ENCODE results near the gene ZBTB3. TPM values are rescaled to one million over a fixed set of nuclear protein-coding genes. Genes with fewer than 3 reads are reported as not detected.

ZBTB3 gene
- total RNA-seq = 25.9 and 32.9 TPM in 2 replicates

DNA sequence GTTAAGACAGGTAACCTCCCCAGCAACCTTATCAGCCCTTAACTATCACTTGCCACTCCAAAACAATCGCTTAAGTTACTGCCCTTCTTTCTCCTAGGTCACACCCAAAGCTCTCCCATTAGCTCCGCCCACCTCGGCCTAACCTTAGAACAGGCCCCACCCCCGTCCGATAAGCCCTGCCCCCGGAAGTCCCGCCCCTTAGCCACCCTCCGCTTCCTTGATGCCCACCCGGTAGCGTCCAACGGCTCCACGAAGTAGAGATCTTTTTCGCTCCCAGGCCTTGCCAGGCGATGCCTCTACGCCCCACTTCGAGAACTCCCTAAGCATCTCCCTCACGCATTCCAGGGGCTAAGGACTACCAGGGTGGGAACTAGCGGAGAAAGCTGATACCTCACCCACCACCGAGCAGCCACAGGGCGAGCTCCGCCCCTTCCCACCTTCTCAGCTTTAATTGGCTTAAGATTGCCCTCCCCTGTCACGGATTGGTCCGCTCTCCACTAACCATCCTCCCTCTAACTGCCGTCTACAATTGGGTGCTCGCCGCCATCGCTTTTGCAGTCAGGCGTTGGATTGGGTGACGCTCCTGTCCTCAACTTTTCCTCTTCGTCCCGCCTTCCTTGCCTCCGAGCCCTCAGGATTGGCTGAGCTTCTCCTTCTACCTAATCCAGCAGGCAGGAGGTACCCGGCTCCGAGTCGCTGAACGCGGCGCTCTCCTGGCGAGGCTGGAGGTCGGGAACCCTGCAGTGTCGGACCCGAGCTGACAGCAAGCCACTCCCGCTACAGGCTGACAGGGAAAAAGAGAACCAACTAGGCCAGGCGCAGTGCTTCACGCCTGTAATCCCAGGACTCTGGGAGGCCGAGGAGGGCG is at the start of gene ZBTB3:
Gene ZBTB3, minus strand, starts transcription at position 425 of the 868 bp plus-strand sequence. CDS start 496 bp downstream, outside the sequence.

DNA sequence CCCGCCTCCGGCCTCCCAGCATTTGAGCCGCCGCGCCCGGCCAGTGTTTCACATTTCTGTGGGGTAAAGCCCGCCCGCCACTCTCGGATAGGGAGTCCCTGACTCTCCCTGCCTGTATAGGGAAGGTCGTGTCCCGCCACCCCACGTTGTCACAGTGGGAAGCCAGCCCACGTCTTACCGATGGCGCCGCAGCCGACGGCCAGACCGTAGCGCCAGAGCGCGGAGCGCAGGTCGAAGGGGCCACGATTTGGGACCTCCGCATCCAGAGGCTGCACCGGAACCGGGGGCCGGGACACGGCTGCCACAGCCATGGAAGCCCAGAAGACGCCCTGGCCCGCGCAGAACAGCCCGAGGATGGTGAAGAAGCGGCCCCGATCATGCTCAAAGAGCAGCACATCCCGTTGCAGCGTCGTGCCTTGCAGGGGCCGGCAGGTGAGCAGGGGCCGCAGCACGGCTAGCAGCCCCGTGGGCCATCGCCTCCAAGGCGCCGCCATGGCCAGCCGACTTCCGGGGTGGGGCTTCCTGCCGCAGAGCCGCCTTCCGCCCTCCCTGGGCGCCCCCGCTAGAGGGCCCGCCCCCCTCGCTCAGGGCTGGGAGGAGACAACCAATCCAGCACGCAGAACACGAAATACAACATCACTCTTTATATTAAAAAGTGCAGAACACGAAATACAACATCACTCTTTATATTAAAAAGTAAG is 37.7 kb upstream of the ZBTB3 start, which contains the start of gene TMEM223:
Gene TMEM223, minus strand, starts transcription at position 506 of the 701 bp plus-strand sequence. Its CDS starts 12 bp downstream, at position 494.

DNA sequence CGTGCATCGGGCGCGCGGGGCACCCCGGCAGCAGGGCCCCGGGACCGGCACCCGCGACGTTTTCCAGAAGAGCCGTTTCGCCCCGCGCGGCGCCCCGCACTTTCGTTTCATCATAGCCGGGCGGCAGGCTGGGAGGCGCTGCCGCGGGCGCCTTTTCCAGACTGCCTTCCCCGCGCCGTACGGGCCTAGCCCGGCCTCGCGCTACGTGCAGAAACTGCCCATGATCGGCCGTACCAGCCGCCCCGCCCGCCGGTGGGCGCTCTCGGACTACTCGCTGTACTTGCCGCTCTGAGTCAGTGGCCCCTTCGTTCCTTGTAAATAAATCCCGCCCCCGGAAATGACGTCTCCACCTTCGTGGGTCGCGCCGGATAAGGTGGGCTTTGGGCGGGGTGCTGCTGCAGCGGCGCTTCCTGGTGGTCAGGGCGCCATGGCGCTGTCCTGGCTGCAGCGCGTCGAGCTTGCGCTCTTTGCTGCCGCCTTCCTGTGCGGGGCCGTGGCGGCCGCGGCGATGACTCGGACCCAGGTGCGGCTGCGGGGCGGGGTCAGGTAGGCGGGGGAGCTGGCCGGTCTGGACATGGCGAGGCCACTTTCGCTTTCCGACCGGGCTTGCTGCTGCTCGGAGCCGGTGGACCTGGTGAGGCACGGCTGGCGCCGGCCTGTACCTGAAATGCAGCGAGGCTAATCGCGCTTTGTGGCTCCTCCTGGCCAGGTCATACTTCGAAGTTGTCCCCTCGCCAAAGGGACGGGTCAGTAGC is 33.2 kb upstream of the ZBTB3 start, which contains the start of gene TMEM179B:
Gene TMEM179B, plus strand, starts transcription at position 398 of the 755 bp plus-strand sequence. Its CDS starts 30 bp downstream, at position 428.

DNA sequence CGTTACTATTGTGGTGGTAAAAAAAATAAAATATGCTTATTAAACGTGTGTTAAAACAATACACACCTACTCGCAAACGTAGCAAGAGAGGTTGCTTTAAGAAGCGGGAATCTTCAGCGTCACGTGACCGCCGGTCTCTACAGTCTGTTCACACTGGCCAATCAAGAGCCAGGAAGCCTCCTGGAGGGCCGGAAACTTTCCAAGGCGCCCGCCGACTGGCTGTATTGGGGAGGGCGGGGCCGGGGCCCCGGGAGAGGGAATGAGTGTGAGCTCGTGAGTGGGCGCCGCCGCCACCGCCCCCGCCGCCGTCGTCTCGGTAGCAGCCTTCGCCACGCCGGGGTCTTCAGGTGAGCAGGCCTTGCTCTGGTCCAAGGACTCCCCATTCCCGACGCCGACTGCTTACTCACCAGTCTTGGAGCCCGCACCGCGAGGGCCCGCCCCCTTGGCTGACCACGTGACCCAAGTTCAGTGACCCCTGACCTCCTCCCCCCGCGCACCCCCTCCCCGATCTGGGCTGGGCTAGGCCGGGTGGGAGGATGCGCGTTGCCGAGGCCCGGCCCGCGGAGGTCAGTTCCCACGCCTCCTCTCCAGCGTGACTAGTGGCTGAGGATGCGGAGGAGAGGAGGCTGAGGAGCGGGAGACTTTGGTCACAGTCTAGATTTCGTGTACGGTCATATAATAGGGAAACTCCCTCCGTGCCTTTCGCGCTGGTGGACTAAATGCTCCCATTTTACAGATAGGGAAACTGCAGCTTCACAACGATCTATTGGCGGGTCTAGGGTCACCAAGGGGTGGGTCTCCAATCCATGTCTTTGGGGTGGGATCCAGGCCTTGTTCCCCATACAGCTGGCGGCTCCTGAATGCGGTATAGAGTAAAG is 17.4 kb upstream of the ZBTB3 start, which contains the start of gene TAF6L:
Gene TAF6L, plus strand, starts transcription at position 253 of the 878 bp plus-strand sequence. CDS start 4,388 bp downstream, outside the sequence.

DNA sequence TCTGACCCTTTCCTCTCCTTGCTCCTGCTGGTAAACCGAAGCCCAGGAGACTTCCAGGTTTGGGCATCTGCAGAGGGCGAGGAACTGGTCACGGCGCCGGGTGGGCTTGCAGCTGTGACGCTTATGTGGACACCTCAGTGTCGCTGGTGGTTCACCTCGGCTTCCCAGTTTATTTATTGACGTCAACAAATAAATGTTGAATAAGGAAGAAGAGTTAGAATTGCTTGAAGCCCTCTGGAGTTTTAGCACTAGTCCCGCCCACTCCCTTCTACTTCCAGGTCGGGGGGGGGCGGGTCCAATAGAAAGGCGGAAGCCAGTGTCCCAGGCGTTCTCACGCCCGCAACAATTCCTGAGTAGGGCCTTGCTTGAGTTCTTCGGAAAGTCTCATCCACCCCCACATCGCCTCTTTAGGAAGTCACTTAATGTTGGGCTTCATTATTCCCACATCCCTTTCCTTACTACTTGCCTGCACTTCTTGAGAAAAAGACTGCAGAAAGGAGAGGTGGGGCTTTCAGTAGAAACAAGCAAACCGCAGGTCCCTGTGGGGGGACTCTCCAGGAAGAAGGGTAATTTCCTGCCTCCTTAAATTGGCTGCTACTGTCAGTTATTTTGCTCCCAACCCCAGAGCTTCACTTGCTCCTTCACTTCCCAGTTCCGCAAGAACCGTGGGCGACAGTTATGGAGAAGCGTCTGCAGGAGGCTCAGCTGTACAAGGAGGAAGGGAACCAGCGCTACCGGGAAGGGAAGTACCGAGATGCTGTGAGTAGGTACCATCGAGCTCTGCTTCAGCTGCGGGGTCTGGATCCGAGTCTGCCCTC is 25.6 kb downstream of the ZBTB3 start, which contains the start of gene TTC9C:
Gene TTC9C, plus strand, starts transcription at position 316 of the 818 bp plus-strand sequence. Its CDS starts 363 bp downstream, at position 679.

DNA sequence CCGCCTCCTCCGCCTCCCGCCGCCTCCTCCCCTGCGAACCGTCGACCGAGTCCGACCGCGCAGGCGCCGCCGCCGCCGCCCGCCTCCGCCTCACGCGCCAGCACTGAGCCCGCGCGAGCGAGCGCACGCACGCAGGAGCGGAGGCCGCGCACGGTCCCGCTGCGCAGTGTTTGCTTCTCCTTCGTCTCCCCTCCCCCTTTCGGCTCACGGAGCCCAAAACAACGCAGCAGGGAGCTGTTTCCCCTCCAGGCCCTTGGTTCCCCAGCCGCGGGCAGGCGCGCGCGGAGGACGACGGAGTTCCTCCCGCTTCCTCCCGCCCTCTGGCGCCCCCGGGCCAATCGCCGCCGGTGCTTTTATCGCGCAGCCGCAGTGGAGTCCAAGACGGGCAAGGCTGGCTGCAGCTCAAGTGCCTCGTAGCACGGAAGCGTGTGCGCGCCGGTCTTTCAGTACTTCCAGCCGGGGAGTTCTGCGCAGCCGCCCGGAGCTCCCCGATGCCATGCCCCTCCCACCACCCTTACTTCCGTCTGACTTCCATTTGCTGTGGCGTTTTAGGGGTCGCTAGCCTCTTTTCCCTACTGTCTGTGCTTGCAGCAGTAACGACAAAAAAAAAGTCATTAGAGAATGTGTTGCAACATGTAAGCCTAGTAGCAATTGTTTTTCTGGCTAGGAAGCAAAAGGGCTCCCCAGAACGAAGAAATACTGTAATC is 26.6 kb downstream of the ZBTB3 start, which contains the start of gene HNRNPUL2:
Gene HNRNPUL2, minus strand, starts transcription at position 293 of the 707 bp plus-strand sequence. CDS start 301 bp downstream, outside the sequence.

DNA sequence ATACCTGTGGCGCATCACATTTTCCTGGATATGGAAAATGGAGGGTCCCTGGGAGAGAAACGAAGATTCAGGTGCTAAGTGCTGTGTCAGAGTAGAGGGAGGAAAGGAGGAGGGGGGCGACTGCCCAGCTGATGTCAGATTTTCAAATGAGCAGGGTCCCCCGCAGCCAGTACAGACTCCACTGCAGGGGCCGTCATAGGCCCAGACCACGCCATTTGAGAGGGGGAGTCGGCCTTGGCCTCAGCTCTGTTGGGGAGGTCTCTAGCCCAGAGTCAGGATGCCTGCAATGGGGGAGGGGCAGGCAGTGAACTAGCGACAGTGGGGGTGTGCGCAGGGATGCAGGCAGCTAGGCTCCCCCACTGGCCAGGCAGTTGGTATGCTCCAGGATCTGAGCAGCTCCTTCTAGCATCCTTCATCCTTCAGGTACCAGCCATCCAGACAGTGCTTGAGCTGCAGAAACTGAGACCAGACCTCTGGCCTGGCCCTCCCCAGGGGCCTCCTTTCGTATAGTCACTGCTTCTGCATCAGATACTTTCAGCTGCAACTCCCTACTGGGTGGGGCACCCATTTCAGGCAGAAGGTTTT is 46.6 kb downstream of the ZBTB3 start, which contains the start of the genes BSCL2 and GNG3:
Gene BSCL2, minus strand, starts transcription at position 148 of the 585 bp plus-strand sequence. CDS start 229 bp downstream, outside the sequence.
Gene GNG3, plus strand, starts transcription at position 400 of the 585 bp plus-strand sequence. CDS start 620 bp downstream, outside the sequence.

Small RNA genes lying within 50 kb of the gene (small RNA-seq; reads per million reads assigned to genes)
- gene MIR6514 = 0.60 reads per million, percentile 36 among the genes with 10 or more reads in this experiment

Other genes starting within 250 kb of the ZBTB3 start
- gene AHNAK, start 207.4 kb downstream of the ZBTB3 start, total RNA-seq = 1,365 and 1,551 TPM in 2 replicates
- gene EEF1G, start 180.3 kb downstream of the ZBTB3 start, total RNA-seq = 1,098 and 1,125 TPM in 2 replicates
- 5.9 and 6.2 TPM in 2 replicates for gene TUT1, start 162.6 kb downstream of the ZBTB3 start, total RNA-seq
- 114 and 152 TPM in 2 replicates for gene MTA2, start 152.3 kb downstream of the ZBTB3 start, total RNA-seq
- gene EML3, start 141.4 kb downstream of the ZBTB3 start, total RNA-seq = 42.0 and 48.3 TPM in 2 replicates
- gene ROM1, start 140.9 kb downstream of the ZBTB3 start, total RNA-seq = 0.54 and 4.7 TPM in 2 replicates
- gene B3GAT3, start 132.2 kb downstream of the ZBTB3 start, total RNA-seq = 25.2 and 27.9 TPM in 2 replicates
- gene GANAB, start 107.5 kb downstream of the ZBTB3 start, total RNA-seq = 164 and 256 TPM in 2 replicates
- gene INTS5, start 100.9 kb downstream of the ZBTB3 start, total RNA-seq = 27.5 and 32.8 TPM in 2 replicates
- 22.4 and 30.1 TPM in 2 replicates for gene C11orf98, start 89.0 kb downstream of the ZBTB3 start, total RNA-seq
- 6.2 and 14.1 TPM in 2 replicates for gene CSKMT, start 88.8 kb downstream of the ZBTB3 start, total RNA-seq
- gene UQCC3, start 82.5 kb downstream of the ZBTB3 start, total RNA-seq = 5.5 and 6.2 TPM in 2 replicates
- gene LBHD1, start 81.9 kb downstream of the ZBTB3 start, total RNA-seq = 5.1 and 6.0 TPM in 2 replicates
- 96.7 and 148 TPM in 2 replicates for gene UBXN1, start 75.1 kb downstream of the ZBTB3 start, total RNA-seq
- gene LRRN4CL, start 64.6 kb downstream of the ZBTB3 start, total RNA-seq = 0.39 and 0.87 TPM in 2 replicates
- gene BSCL2, start 46.7 kb downstream of the ZBTB3 start, total RNA-seq = 72.6 and 84.4 TPM in 2 replicates
- 0.79 TPM in 1 of 2 replicates, not detected in the other for gene GNG3, start 46.5 kb downstream of the ZBTB3 start, total RNA-seq
- gene HNRNPUL2, start 26.7 kb downstream of the ZBTB3 start, total RNA-seq = 9.3 and 13.0 TPM in 2 replicates
- 28.7 and 34.1 TPM in 2 replicates for gene TTC9C, start 25.7 kb downstream of the ZBTB3 start, total RNA-seq
- gene POLR2G, start 7.4 kb upstream of the ZBTB3 start, total RNA-seq = 51.0 and 53.5 TPM in 2 replicates
- gene TAF6L, start 17.2 kb upstream of the ZBTB3 start, total RNA-seq = 18.2 and 20.4 TPM in 2 replicates
- gene TMEM179B, start 33.2 kb upstream of the ZBTB3 start, total RNA-seq = 40.4 and 47.3 TPM in 2 replicates
- 18.5 and 21.0 TPM in 2 replicates for gene TMEM223, start 37.8 kb upstream of the ZBTB3 start, total RNA-seq
- 33.9 and 38.5 TPM in 2 replicates for gene NXF1, start 51.3 kb upstream of the ZBTB3 start, total RNA-seq
- 51.8 and 64.6 TPM in 2 replicates for gene STX5, start 77.9 kb upstream of the ZBTB3 start, total RNA-seq
- not detected in 2 replicates for gene TEX54, start 78.7 kb upstream of the ZBTB3 start, total RNA-seq
- 27.7 and 86.8 TPM in 2 replicates for gene WDR74, start 85.4 kb upstream of the ZBTB3 start, total RNA-seq
- gene SLC3A2, start 126.7 kb upstream of the ZBTB3 start, total RNA-seq = 83.6 and 208 TPM in 2 replicates
- gene CHRM1, start 167.2 kb upstream of the ZBTB3 start, total RNA-seq = not detected in 2 replicates
- gene SLC22A6, start 230.8 kb upstream of the ZBTB3 start, total RNA-seq = not detected in 2 replicates

All from placental epithelial cell (primary cell).